ENCODE measurements around the gene SSBP2. TPM values are rescaled to one million over a fixed set of nuclear protein-coding genes. Genes with fewer than 3 reads are reported as not detected.

Gene SSBP2
- total RNA-seq = 1 to 10 TPM; 3.5 to 5.0 (median 3.5) TPM

- Mint-ChIP-seq H3K9me3 (no peaks in the 10 kb centered on the region), H3K27me3 (ENCODE audit: low read depth) (no peaks in the 10 kb centered on the region), H3K36me3 (ENCODE audit: insufficient read depth) (no peaks in the 10 kb centered on the region), H3K4me3 (peak within 1 kb of the TSS; percentile 95), H3K4me1 (ENCODE audit: low read depth) (peaks cover 26% of the 10 kb centered on the region)
- ATAC-seq = peak; percentile 87 to 89
- DNase-seq = peak; percentile 99
Observed at GRCh38 chr5:81751009-81751835, at the start of gene SSBP2. Gene SSBP2, minus strand, starts transcription at chr5:81751097. Its CDS starts 55 bp downstream, at chr5:81751042.

DNA sequence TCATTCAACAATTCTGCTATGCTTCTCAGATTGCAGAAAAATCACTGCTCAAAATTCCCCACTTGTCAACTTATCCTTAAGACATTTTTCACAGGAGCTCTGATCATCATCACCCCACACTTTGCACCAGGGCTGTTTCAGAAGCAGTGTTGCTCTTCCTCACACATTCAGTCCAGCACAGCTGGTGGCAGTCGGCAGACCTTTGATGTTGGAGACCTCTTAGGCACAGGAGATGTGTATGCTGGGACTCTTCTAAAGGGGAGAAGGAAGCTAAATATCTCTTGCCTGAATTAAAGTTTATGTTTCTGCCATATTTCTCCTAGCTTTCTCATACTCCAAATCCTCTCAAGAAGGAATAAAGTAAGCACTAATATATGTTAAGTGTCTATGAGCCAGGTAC, 44.8 kb upstream of the SSBP2 start:
- ATAC-seq = no peak
- no peaks in the 10 kb centered on the region for H3K36me3 Mint-ChIP-seq (ENCODE audit: insufficient read depth)
- no peaks in the 10 kb centered on the region for H3K9me3 Mint-ChIP-seq
- no peak for DNase-seq
- H3K27me3 Mint-ChIP-seq (ENCODE audit: low read depth) = peaks cover 2% of the 10 kb centered on the region
- no peaks in the 10 kb centered on the region for H3K4me1 Mint-ChIP-seq (ENCODE audit: low read depth)
- no peak overlapping the region for H3K4me3 Mint-ChIP-seq

- H3K4me1 Mint-ChIP-seq (ENCODE audit: low read depth) = no peaks in the 10 kb centered on the region
- no peaks in the 10 kb centered on the region for H3K9me3 Mint-ChIP-seq
- peaks cover 2% of the 10 kb centered on the region for H3K27me3 Mint-ChIP-seq (ENCODE audit: low read depth)
- H3K36me3 Mint-ChIP-seq (ENCODE audit: insufficient read depth) = no peaks in the 10 kb centered on the region
- no peak overlapping the region for H3K4me3 Mint-ChIP-seq
- ATAC-seq = no peak
- no peak for DNase-seq
Observed at GRCh38 chr5:81794226-81794625, 43.3 kb upstream of the SSBP2 start.

DNA sequence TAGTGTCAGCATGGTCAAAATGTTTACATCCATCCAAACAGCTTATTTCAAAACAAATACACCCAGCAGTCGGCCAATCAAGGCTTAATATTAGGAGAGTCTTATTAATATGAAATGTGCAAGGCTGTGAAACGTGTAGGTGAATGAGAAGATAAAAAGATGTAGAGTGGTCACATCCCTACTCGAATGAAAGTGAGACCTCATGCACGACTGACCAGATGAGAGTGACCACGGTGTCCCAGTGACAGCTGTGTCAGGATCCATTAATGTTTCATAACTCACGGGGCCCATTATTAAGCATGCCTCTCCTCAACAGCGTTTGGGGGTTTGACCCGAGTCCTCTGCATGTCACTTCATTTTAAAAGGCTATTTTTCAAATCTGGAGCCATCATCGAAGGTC, 39.4 kb upstream of the SSBP2 start:
- DNase-seq (no peak), ATAC-seq (no peak)
- Mint-ChIP-seq H3K27me3 (ENCODE audit: low read depth) (peaks cover 2% of the 10 kb centered on the region), H3K36me3 (ENCODE audit: insufficient read depth) (no peaks in the 10 kb centered on the region), H3K4me1 (ENCODE audit: low read depth) (peaks cover 9% of the 10 kb centered on the region), H3K4me3 (no peak overlapping the region), H3K9me3 (no peaks in the 10 kb centered on the region)

DNA sequence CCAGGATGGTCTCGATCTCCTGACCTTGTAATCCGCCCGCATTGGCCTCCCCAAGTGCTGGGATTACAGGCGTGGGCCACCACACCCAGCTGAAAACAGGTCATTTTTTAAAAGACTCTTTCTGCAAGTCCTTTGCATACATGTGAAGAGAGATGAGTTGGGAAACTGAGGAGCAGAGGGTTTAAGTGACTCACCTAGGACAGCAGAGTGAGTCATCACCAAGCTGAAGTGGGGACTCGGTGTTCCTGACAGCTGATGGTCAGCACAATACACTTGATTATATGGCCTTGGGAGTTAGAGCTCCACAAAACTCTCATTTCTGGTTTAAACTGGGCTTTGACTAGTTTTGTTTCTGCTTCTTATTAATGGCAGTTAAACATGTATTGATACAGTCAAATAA, 38.1 kb upstream of the SSBP2 start:
- Mint-ChIP-seq H3K4me1 (ENCODE audit: low read depth) (peaks cover 9% of the 10 kb centered on the region), H3K27me3 (ENCODE audit: low read depth) (no peaks in the 10 kb centered on the region)
- no peak for ATAC-seq

DNA sequence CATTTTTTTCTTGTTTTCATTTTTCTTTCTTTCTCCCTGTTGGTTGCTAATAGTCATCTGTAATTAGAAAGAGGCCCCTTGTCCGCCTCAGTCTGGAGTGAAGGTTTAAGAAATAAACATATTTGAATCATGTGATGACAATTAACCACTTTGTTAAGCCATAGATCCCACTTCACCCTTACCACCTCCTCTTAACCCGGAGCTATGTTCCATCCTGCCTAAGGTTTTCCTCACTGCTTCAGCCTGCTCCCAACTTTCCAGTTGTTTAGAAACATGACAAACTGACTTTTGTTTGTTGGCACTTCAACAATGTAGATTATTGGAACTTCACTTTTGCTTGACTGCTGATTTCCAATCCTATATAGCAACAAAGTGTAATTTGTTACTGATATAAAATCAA, 37.4 kb upstream of the SSBP2 start:
- ATAC-seq (no peak), DNase-seq (no peak)
- Mint-ChIP-seq H3K9me3 (no peaks in the 10 kb centered on the region), H3K4me1 (ENCODE audit: low read depth) (peaks cover 9% of the 10 kb centered on the region), H3K27me3 (ENCODE audit: low read depth) (no peaks in the 10 kb centered on the region), H3K36me3 (ENCODE audit: insufficient read depth) (no peaks in the 10 kb centered on the region), H3K4me3 (no peak overlapping the region)

More for the DNA sequence above, 38.1 kb upstream of the SSBP2 start:
- DNase-seq = no peak
- Mint-ChIP-seq H3K4me3 (no peak overlapping the region), H3K36me3 (ENCODE audit: insufficient read depth) (no peaks in the 10 kb centered on the region), H3K9me3 (no peaks in the 10 kb centered on the region)

DNA sequence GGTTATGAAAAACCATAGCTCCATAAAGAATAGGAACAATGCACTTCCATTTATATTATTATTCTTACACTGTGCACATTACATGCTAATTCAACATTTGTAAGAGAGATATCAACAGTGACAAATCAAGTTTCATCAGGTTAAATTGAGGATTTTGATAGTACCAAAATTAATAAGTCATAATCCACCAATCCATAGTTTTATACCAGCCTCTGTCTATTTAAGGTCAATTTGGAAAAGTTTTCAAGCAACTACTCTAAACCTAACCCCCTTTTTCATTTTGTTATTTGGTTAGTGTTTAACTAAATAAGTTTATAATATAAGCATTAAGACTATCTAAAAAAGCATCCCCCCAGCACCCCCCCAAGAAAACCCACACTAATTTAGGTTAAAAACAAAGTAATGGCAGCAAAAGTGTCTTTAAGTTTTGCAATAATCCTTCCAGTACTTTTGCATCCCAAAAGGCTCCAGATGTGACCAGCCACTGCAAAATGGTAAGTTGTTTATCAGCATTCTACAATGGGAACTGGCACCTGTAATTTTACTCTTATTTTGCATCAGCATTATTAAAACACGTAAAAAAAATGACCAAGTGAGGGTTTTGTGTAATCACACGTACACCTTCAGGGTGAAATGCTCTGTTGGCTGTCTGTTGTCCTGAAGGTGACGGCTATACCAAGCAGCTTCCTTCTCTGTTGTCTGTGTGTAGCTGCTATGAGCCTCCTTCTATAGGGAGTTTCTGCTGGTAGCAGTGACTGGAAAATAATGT, 36.8 kb upstream of the SSBP2 start:
- no peaks in the 10 kb centered on the region for H3K9me3 Mint-ChIP-seq
- H3K36me3 Mint-ChIP-seq (ENCODE audit: insufficient read depth) = no peaks in the 10 kb centered on the region

GRCh38 chr5:81786991-81787390, 36.1 kb upstream of the SSBP2 start:
- Mint-ChIP-seq H3K27me3 (ENCODE audit: low read depth) (no peaks in the 10 kb centered on the region), H3K36me3 (ENCODE audit: insufficient read depth) (no peaks in the 10 kb centered on the region), H3K9me3 (no peaks in the 10 kb centered on the region), H3K4me1 (ENCODE audit: low read depth) (peaks cover 9% of the 10 kb centered on the region), H3K4me3 (no peak overlapping the region)
- no peak for ATAC-seq
- DNase-seq = no peak

More for the DNA sequence above, 36.8 kb upstream of the SSBP2 start:
- DNase-seq (no peak), ATAC-seq (no peak)
- Mint-ChIP-seq H3K4me1 (ENCODE audit: low read depth) (peaks cover 9% of the 10 kb centered on the region), H3K27me3 (ENCODE audit: low read depth) (no peaks in the 10 kb centered on the region), H3K4me3 (no peak overlapping the region)

GRCh38 chr5:81786496-81786895, 35.6 kb upstream of the SSBP2 start:
- no peaks in the 10 kb centered on the region for H3K9me3 Mint-ChIP-seq
- DNase-seq (no peak), ATAC-seq (no peak)
- H3K4me1 Mint-ChIP-seq (ENCODE audit: low read depth) = peaks cover 9% of the 10 kb centered on the region
- H3K27me3 Mint-ChIP-seq (ENCODE audit: low read depth) = no peaks in the 10 kb centered on the region
- no peak overlapping the region for H3K4me3 Mint-ChIP-seq
- H3K36me3 Mint-ChIP-seq (ENCODE audit: insufficient read depth) = no peaks in the 10 kb centered on the region

DNA sequence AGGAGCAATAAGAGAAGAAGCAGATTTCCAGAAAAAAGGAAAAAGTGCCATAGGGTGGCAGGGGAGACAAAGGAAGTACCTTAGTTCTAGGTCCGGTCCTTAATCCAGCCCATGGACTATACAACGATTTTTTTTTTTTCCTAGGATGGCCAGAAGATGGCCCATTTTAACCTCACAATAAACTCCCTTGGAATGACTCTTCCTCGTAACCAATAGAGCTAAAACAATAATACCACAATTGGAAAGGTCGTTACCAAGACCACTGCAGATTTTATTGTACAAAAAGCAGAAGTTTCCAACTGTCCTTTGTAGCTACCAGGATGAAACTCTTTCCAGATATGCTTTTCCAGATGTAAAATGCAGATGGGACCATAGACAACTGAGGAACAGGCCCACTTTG, 34.4 kb upstream of the SSBP2 start:
- no peaks in the 10 kb centered on the region for H3K36me3 Mint-ChIP-seq (ENCODE audit: insufficient read depth)
- DNase-seq (no peak), ATAC-seq (no peak)
- H3K27me3 Mint-ChIP-seq (ENCODE audit: low read depth) = no peaks in the 10 kb centered on the region
- peaks cover 9% of the 10 kb centered on the region for H3K4me1 Mint-ChIP-seq (ENCODE audit: low read depth)
- no peak overlapping the region for H3K4me3 Mint-ChIP-seq
- H3K9me3 Mint-ChIP-seq = no peaks in the 10 kb centered on the region

- ATAC-seq = no peak
- Mint-ChIP-seq H3K4me3 (no peak overlapping the region), H3K36me3 (ENCODE audit: insufficient read depth) (peaks cover 2% of the 10 kb centered on the region), H3K27me3 (ENCODE audit: low read depth) (no peaks in the 10 kb centered on the region), H3K4me1 (ENCODE audit: low read depth) (peaks cover 24% of the 10 kb centered on the region), H3K9me3 (no peaks in the 10 kb centered on the region)
- no peak for DNase-seq
Observed at GRCh38 chr5:81783401-81783800, 32.5 kb upstream of the SSBP2 start.

- peaks cover 2% of the 10 kb centered on the region for H3K36me3 Mint-ChIP-seq (ENCODE audit: insufficient read depth)
- no peak overlapping the region for H3K4me3 Mint-ChIP-seq
- ATAC-seq = no peak
- no peak for DNase-seq
- peaks cover 24% of the 10 kb centered on the region for H3K4me1 Mint-ChIP-seq (ENCODE audit: low read depth)
- no peaks in the 10 kb centered on the region for H3K9me3 Mint-ChIP-seq
- H3K27me3 Mint-ChIP-seq (ENCODE audit: low read depth) = no peaks in the 10 kb centered on the region
Observed at GRCh38 chr5:81782811-81783210, 31.9 kb upstream of the SSBP2 start.

- Mint-ChIP-seq H3K9me3 (no peaks in the 10 kb centered on the region), H3K4me1 (ENCODE audit: low read depth) (peaks cover 22% of the 10 kb centered on the region)
- peak; percentile 34 to 38 for ATAC-seq
Observed at GRCh38 chr5:81779916-81780266, 29.0 kb upstream of the SSBP2 start.

GRCh38 chr5:81779125-81779915, 28.4 kb upstream of the SSBP2 start:
- Mint-ChIP-seq H3K4me1 (ENCODE audit: low read depth) (peaks cover 22% of the 10 kb centered on the region), H3K9me3 (no peaks in the 10 kb centered on the region)

More at GRCh38 chr5:81779916-81780266, 29.0 kb upstream of the SSBP2 start:
- no peak for DNase-seq
- peaks cover 2% of the 10 kb centered on the region for H3K36me3 Mint-ChIP-seq (ENCODE audit: insufficient read depth)
- no peaks in the 10 kb centered on the region for H3K27me3 Mint-ChIP-seq (ENCODE audit: low read depth)
- H3K4me3 Mint-ChIP-seq = peak overlapping the region; percentile 79

More at GRCh38 chr5:81779125-81779915, 28.4 kb upstream of the SSBP2 start:
- H3K4me3 Mint-ChIP-seq = peak overlapping the region; percentile 79
- peak; percentile 64 to 74 for ATAC-seq
- H3K27me3 Mint-ChIP-seq (ENCODE audit: low read depth) = no peaks in the 10 kb centered on the region
- peak; percentile 12 for DNase-seq
- peaks cover 2% of the 10 kb centered on the region for H3K36me3 Mint-ChIP-seq (ENCODE audit: insufficient read depth)

Measured in activated T-cell treated with anti-CD3 and anti-CD28 coated beads, Interleukin-2, amount 50 U/mL, for 4 hours (primary cell).